GM18511 (cell line): ENCODE results near the gene MYNN.

ENCODE experiments used
- ATAC-seq: cut with Tn5 transposase; IDR thresholded peaks from one replicate; pipeline ENCODE4 v1.9.1; 2021; ENCODE audit warnings: mild to moderate bottlenecking, moderate library complexity; ENCODE audit not compliant: unreplicated experiment

MYNN gene

GRCh38 chr3:169774186-169774585, 990 bp downstream of the MYNN start:
- ATAC-seq, result no peak

GRCh38 chr3:169777822-169778221, 4.6 kb downstream of the MYNN start:
- no peak for ATAC-seq

GRCh38 chr3:169780742-169781141, 7.5 kb downstream of the MYNN start:
- ATAC-seq, result no peak

GRCh38 chr3:169781209-169781855, 8.1 kb downstream of the MYNN start:
- ATAC-seq, result no peak

- ATAC-seq, result no peak
Observed at GRCh38 chr3:169787120-169787519, 13.9 kb downstream of the MYNN start.

GRCh38 chr3:169787791-169788190, 14.6 kb downstream of the MYNN start:
- ATAC-seq, result no peak

- ATAC-seq, result no peak
Observed at GRCh38 chr3:169790219-169790618, 17.0 kb downstream of the MYNN start.

- ATAC-seq, result no peak
Observed at GRCh38 chr3:169790687-169791429, 17.7 kb downstream of the MYNN start.

- ATAC-seq, result no peak
Observed at GRCh38 chr3:169792359-169792758, 19.2 kb downstream of the MYNN start.

- no peak for ATAC-seq
Observed at GRCh38 chr3:169804681-169805080, 31.5 kb downstream of the MYNN start.

GRCh38 chr3:169809230-169809795, 36.1 kb downstream of the MYNN start:
- ATAC-seq, result no peak

GRCh38 chr3:169811631-169812331, 38.6 kb downstream of the MYNN start:
- peak; percentile 12 for ATAC-seq

GRCh38 chr3:169812332-169813235, 39.4 kb downstream of the MYNN start, which contains the start of the genes LRRC34 and LRRIQ4:
Gene LRRC34 (minus strand): TSS chr3:169812904. CDS start chr3:169812548, 356 bp downstream.
Gene LRRIQ4 (plus strand): TSS chr3:169812870. CDS start chr3:169821922, 9,052 bp downstream.
- ATAC-seq, result peak; percentile 58

GRCh38 chr3:169813278-169813677, 40.1 kb downstream of the MYNN start:
- ATAC-seq, result no peak

GRCh38 chr3:169813757-169814517, 40.7 kb downstream of the MYNN start:
- ATAC-seq, result peak; percentile 88

GRCh38 chr3:169815590-169816150, 42.5 kb downstream of the MYNN start:
- no peak for ATAC-seq

GRCh38 chr3:169818316-169818715, 45.1 kb downstream of the MYNN start:
- no peak for ATAC-seq

- ATAC-seq, result no peak
Observed at GRCh38 chr3:169822091-169822490, 48.9 kb downstream of the MYNN start.

GRCh38 chr3:169822540-169822939, 49.3 kb downstream of the MYNN start:
- no peak for ATAC-seq
